ENCODE measurements around the gene UCK1. TPM values are rescaled to one million over a fixed set of nuclear protein-coding genes. Genes with fewer than 3 reads are reported as not detected.

UCK1 gene
- total and polyA plus RNA-seq, 2 of the 8 experiments (the other 6 are each of a cell fraction or from before 2014, with no cell fraction given) = 35.1 to 42.0 TPM

GRCh38 chr9:131484560-131485185, 46.4 kb downstream of the UCK1 start (continued):
- TF ChIP-seq, protein P1, sequence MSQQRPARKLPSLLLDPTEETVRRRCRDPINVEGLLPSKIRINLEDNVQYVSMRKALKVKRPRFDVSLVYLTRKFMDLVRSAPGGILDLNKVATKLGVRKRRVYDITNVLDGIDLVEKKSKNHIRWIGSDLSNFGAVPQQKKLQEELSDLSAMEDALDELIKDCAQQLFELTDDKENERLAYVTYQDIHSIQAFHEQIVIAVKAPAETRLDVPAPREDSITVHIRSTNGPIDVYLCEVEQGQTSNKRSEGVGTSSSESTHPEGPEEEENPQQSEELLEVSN (IDR thresholded peaks at IDR 0.05) = no peak
- TF ChIP-seq CBX8 (IDR thresholded peaks at IDR 0.05; ENCODE audit: borderline replicate concordance, low read depth, low read length) (no peak), RXRA (IDR thresholded peaks at IDR 0.05; ENCODE audit: insufficient read depth, low read depth, low read length) (no peak), BRCA1 (IDR thresholded peaks at IDR 0.05; ENCODE audit: low read depth, low read length) (no peak), TAF7 (optimal IDR thresholded peaks at IDR 0.05; ENCODE audit: borderline replicate concordance, low read depth, low read length) (no peak), SIX5 (IDR thresholded peaks at IDR 0.05; ENCODE audit: low read depth, low read length) (no peak), JUND (IDR thresholded peaks at IDR 0.05; ENCODE audit: low read length) (no peak), ASH2L (IDR thresholded peaks at IDR 0.05; ENCODE audit: low read length) (no peak)

Measured in H1 (cell line).